Naive B cell (primary cell): ENCODE measurements around the gene WDR7. TPM values are rescaled to one million over a fixed set of nuclear protein-coding genes. Genes with fewer than 3 reads are reported as not detected.

Experiments
- ATAC-seq, 2 donors: fragments of 150-1000 bp; cut with Tn5 transposase; 2 replicates each; pipeline ENCODE4 v1.10.0; 2021; ENCODE audit warnings: low read depth in 2 of 2, mild to moderate bottlenecking in 2 of 2, moderate library complexity in 2 of 2
- DNase-seq: peaks from one replicate; pipeline ENCODE4 v3.0.0; 2022
- H3K27ac Mint-ChIP-seq, 6 donors: one replicate each; pipeline ENCODE4 v1.8.0; 2020 to 2022; ENCODE audit warnings: mild to moderate bottlenecking in 6 of 6, mixed read lengths in 6 of 6, moderate library complexity in 5 of 6, inconsistent platforms in 2 of 6
- H3K27me3 Mint-ChIP-seq, 3 donors: one replicate each; pipeline ENCODE4 v1.8.0; 2021 to 2022; ENCODE audit warnings: mixed read lengths in 3 of 3, mild to moderate bottlenecking in 1 of 3
- H3K36me3 Mint-ChIP-seq, 2 donors: one replicate each; pipeline ENCODE4 v1.8.0; 2020 to 2022; ENCODE audit warnings: mixed read lengths in 2 of 2, inconsistent platforms in 1 of 2, mild to moderate bottlenecking in 1 of 2
- H3K4me1 Mint-ChIP-seq, 3 donors: one replicate each; pipeline ENCODE4 v1.8.0; 2020 to 2022; ENCODE audit warnings: mixed read lengths in 3 of 3, inconsistent platforms in 1 of 3, mild to moderate bottlenecking in 1 of 3, moderate library complexity in 1 of 3
- H3K4me3 Mint-ChIP-seq, 8 donors: one replicate each; pipeline ENCODE4 v1.8.0; 2020 to 2022; ENCODE audit warnings: mild to moderate bottlenecking in 8 of 8, mixed read lengths in 8 of 8, moderate library complexity in 8 of 8, inconsistent platforms in 2 of 8
- H3K9me3 Mint-ChIP-seq, 7 donors: one replicate each; pipeline ENCODE4 v1.8.0; 2020 to 2022; ENCODE audit warnings: mixed read lengths in 7 of 7, mild to moderate bottlenecking in 5 of 7, inconsistent platforms in 2 of 7, moderate library complexity in 1 of 7
- polyA plus RNA-seq, 6 donors: library from polyadenylated mRNA; unstranded; fragments of 300-500 nt; fragmentation: Illumina TruSeq; gene quantifications; one replicate each; pipeline ENCODE4 v1.2.3, GENCODE V29; 2021; ENCODE audit warnings: low read depth in 6 of 6

WDR7 gene
- polyA plus RNA-seq, 6 donors from 2014 or later: 14.7 to 24.7 (median 21.6) TPM

GRCh38 chr18:56715121-56715520, 64.0 kb downstream of the WDR7 start:
- H3K27ac Mint-ChIP-seq: no peak overlapping the region
- ATAC-seq (no peak), DNase-seq (no peak)
- no peaks in the 10 kb centered on the region for H3K27me3 Mint-ChIP-seq
- H3K36me3 Mint-ChIP-seq: peaks cover 6 to 13% of the 10 kb centered on the region in 2 donors
- H3K4me3 Mint-ChIP-seq: no peak overlapping the region
- H3K9me3 Mint-ChIP-seq: no peaks in the 10 kb centered on the region
- peaks cover 0 to 7% (median 4%) of the 10 kb centered on the region in 3 donors for H3K4me1 Mint-ChIP-seq

GRCh38 chr18:56716692-56717146, 65.6 kb downstream of the WDR7 start:
- H3K27me3 Mint-ChIP-seq: no peaks in the 10 kb centered on the region
- H3K36me3 Mint-ChIP-seq: peaks cover 11 to 13% of the 10 kb centered on the region in 2 donors
- ATAC-seq (no peak), DNase-seq (no peak)
- H3K4me1 Mint-ChIP-seq: peaks cover 0 to 7% (median 4%) of the 10 kb centered on the region in 3 donors
- no peak overlapping the region for H3K4me3 Mint-ChIP-seq
- H3K9me3 Mint-ChIP-seq: no peaks in the 10 kb centered on the region
- no peak overlapping the region for H3K27ac Mint-ChIP-seq

- Mint-ChIP-seq H3K36me3 (peaks cover 20 to 29% of the 10 kb centered on the region in 2 donors), H3K9me3 (peaks cover 0 to 8% (median 3%) of the 10 kb centered on the region in 7 donors), H3K27ac (no peak overlapping the region), H3K4me3 (no peak overlapping the region), H3K4me1 (no peaks in the 10 kb centered on the region), H3K27me3 (no peaks in the 10 kb centered on the region)
- DNase-seq (no peak), ATAC-seq (no peak)
These were observed 69.9 kb downstream of the WDR7 start for GRCh38 chr18:56721031-56721430.

GRCh38 chr18:56721491-56721890, 70.3 kb downstream of the WDR7 start:
- peaks cover 20 to 29% of the 10 kb centered on the region in 2 donors for H3K36me3 Mint-ChIP-seq
- ATAC-seq: no peak
- no peak overlapping the region for H3K27ac Mint-ChIP-seq
- no peaks in the 10 kb centered on the region for H3K4me1 Mint-ChIP-seq
- H3K9me3 Mint-ChIP-seq: peaks cover 0 to 8% (median 3%) of the 10 kb centered on the region in 7 donors
- no peak for DNase-seq
- no peaks in the 10 kb centered on the region for H3K27me3 Mint-ChIP-seq
- no peak overlapping the region for H3K4me3 Mint-ChIP-seq

- Mint-ChIP-seq H3K4me3 (no peak overlapping the region), H3K9me3 (peaks cover 0 to 8% (median 4%) of the 10 kb centered on the region in 7 donors), H3K36me3 (peaks cover 18 to 34% of the 10 kb centered on the region in 2 donors), H3K4me1 (no peaks in the 10 kb centered on the region), H3K27me3 (no peaks in the 10 kb centered on the region), H3K27ac (peak overlapping the region in 1 of 6 donors; percentile 48)
- DNase-seq (no peak), ATAC-seq (no peak)
These were observed 71.4 kb downstream of the WDR7 start for GRCh38 chr18:56722518-56722917.

- Mint-ChIP-seq H3K4me3 (no peak overlapping the region), H3K27ac (no peak overlapping the region), H3K36me3 (peaks cover 18 to 40% of the 10 kb centered on the region in 2 donors), H3K4me1 (no peaks in the 10 kb centered on the region), H3K27me3 (no peaks in the 10 kb centered on the region), H3K9me3 (peaks cover 0 to 8% (median 4%) of the 10 kb centered on the region in 7 donors)
- DNase-seq: no peak
- ATAC-seq: no peak
These were observed 71.9 kb downstream of the WDR7 start for GRCh38 chr18:56723068-56723467.

- H3K4me1 Mint-ChIP-seq: peaks cover 0 to 5% (median 4%) of the 10 kb centered on the region in 3 donors
- no peak for ATAC-seq
- no peaks in the 10 kb centered on the region for H3K27me3 Mint-ChIP-seq
- peaks cover 22 to 46% of the 10 kb centered on the region in 2 donors for H3K36me3 Mint-ChIP-seq
- H3K27ac Mint-ChIP-seq: peak overlapping the region in 2 of 6 donors; percentile 66 to 68
- no peak for DNase-seq
- peaks cover 0 to 9% (median 4%) of the 10 kb centered on the region in 7 donors for H3K9me3 Mint-ChIP-seq
- no peak overlapping the region for H3K4me3 Mint-ChIP-seq
These were observed 72.5 kb downstream of the WDR7 start for GRCh38 chr18:56723706-56724105.

- no peak for DNase-seq
- Mint-ChIP-seq H3K9me3 (peaks cover 0 to 9% (median 4%) of the 10 kb centered on the region in 7 donors), H3K27me3 (no peaks in the 10 kb centered on the region), H3K4me1 (peaks cover 0 to 6% (median 5%) of the 10 kb centered on the region in 3 donors), H3K27ac (no peak overlapping the region), H3K36me3 (peaks cover 34 to 40% of the 10 kb centered on the region in 2 donors), H3K4me3 (no peak overlapping the region)
- ATAC-seq: no peak
These were observed 75.7 kb downstream of the WDR7 start for GRCh38 chr18:56726906-56727305.

GRCh38 chr18:56727399-56727798, 76.2 kb downstream of the WDR7 start:
- Mint-ChIP-seq H3K27me3 (no peaks in the 10 kb centered on the region), H3K4me3 (no peak overlapping the region), H3K27ac (no peak overlapping the region), H3K4me1 (peaks cover 0 to 6% (median 5%) of the 10 kb centered on the region in 3 donors), H3K36me3 (peaks cover 34 to 40% of the 10 kb centered on the region in 2 donors), H3K9me3 (peaks cover 0 to 9% (median 4%) of the 10 kb centered on the region in 7 donors)
- ATAC-seq (no peak), DNase-seq (no peak)

GRCh38 chr18:56728741-56729140, 77.6 kb downstream of the WDR7 start:
- Mint-ChIP-seq H3K27me3 (no peaks in the 10 kb centered on the region), H3K4me1 (peaks cover 0 to 6% (median 5%) of the 10 kb centered on the region in 3 donors), H3K36me3 (peaks cover 27 to 37% of the 10 kb centered on the region in 2 donors), H3K4me3 (no peak overlapping the region), H3K27ac (peak overlapping the region in 2 of 6 donors; percentile 40 to 73), H3K9me3 (peaks cover 0 to 6% (median 0%) of the 10 kb centered on the region in 7 donors)
- ATAC-seq (no peak), DNase-seq (no peak)

GRCh38 chr18:56738184-56738583, 87.0 kb downstream of the WDR7 start:
- Mint-ChIP-seq H3K27ac (no peak overlapping the region), H3K36me3 (peaks cover 23 to 28% of the 10 kb centered on the region in 2 donors), H3K27me3 (no peaks in the 10 kb centered on the region), H3K4me3 (no peak overlapping the region), H3K9me3 (no peaks in the 10 kb centered on the region), H3K4me1 (no peaks in the 10 kb centered on the region)
- no peak for ATAC-seq
- DNase-seq: no peak

- Mint-ChIP-seq H3K9me3 (no peaks in the 10 kb centered on the region), H3K27me3 (no peaks in the 10 kb centered on the region), H3K4me1 (no peaks in the 10 kb centered on the region), H3K27ac (peak overlapping the region in 1 of 6 donors; percentile 78), H3K36me3 (peaks cover 12 to 21% of the 10 kb centered on the region in 2 donors), H3K4me3 (no peak overlapping the region)
- ATAC-seq (no peak), DNase-seq (no peak)
These were observed 88.6 kb downstream of the WDR7 start for GRCh38 chr18:56739731-56740130.

- Mint-ChIP-seq H3K36me3 (peaks cover 4 to 15% of the 10 kb centered on the region in 2 donors), H3K27ac (no peak overlapping the region), H3K9me3 (no peaks in the 10 kb centered on the region), H3K27me3 (no peaks in the 10 kb centered on the region), H3K4me3 (no peak overlapping the region), H3K4me1 (peaks cover 0 to under 1% (median 0%) of the 10 kb centered on the region in 3 donors)
- ATAC-seq (no peak), DNase-seq (no peak)
These were observed 89.5 kb downstream of the WDR7 start for GRCh38 chr18:56740645-56741044.

- Mint-ChIP-seq H3K27me3 (no peaks in the 10 kb centered on the region), H3K36me3 (peaks cover 2 to 9% of the 10 kb centered on the region in 2 donors), H3K4me3 (no peak overlapping the region), H3K9me3 (no peaks in the 10 kb centered on the region), H3K27ac (no peak overlapping the region), H3K4me1 (peaks cover 4 to 11% (median 6%) of the 10 kb centered on the region in 3 donors)
- no peak for ATAC-seq
- no peak for DNase-seq
These were observed 90.5 kb downstream of the WDR7 start for GRCh38 chr18:56741685-56742084.
